K562 treated with DMSO at 1 percent for 4 hours (cell line): Measurements from ENCODE around the gene FGFR1OP2. TPM values are rescaled to one million over a fixed set of nuclear protein-coding genes. Genes with fewer than 3 reads are reported as not detected.

Experiments
- total RNA-seq: library from RNA; unstranded; fragments of 300-600 nt; gene quantifications from 2 replicates; pipeline ENCODE4 v1.2.3, GENCODE V29; 2022; ENCODE audit not compliant: insufficient read depth

FGFR1OP2 gene
- 32.3 and 39.4 TPM in 2 replicates for total RNA-seq

DNA sequence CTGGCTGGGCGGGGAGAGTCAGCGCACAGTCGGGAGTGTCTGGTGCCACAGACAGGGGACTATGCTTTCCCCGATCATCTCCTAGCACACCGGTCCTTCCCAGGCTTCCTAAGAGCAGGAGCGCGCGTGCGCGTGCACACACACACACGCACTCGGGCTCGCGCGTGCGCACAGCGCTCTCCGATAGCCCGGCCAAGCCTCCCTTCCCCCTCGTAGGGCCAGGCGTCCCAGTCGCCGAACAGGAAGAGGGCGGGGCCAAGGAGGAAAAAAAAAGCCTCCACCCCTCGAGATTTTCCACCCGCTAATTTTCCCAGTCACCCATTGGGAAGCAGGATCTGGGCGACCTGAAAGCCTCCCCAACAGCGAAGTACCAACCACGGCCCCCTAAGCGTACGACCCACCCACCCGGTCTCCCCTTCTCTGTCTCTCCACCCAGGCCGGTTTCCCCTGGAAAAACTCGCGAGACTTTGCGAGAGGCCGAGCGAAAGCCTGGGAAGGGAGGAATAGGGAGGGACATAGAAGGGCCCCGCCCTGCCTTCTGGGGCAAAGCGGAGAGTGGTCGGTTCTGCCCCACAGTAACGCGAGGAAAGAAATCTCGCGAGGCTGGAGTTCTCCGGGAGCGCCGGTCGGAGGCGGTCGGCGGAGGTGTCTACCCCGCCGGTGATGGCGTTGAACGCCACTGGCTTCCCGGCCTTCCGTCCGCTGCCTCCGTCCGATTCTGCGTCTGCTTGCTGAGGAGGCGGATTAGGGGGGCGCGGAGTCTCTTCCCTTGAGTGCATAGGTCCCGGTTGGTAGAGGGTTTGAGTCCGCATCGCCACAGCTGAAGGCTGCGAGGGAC is at the start of gene FGFR1OP2, which contains the start of gene INTS13:
FGFR1OP2 (plus strand) TSS at position 608 of the 838 bp plus-strand sequence. CDS start 15,689 bp downstream, outside the sequence.
INTS13 (minus strand) TSS at position 119 of the 838 bp plus-strand sequence. CDS start 1,178 bp downstream, outside the sequence.

DNA sequence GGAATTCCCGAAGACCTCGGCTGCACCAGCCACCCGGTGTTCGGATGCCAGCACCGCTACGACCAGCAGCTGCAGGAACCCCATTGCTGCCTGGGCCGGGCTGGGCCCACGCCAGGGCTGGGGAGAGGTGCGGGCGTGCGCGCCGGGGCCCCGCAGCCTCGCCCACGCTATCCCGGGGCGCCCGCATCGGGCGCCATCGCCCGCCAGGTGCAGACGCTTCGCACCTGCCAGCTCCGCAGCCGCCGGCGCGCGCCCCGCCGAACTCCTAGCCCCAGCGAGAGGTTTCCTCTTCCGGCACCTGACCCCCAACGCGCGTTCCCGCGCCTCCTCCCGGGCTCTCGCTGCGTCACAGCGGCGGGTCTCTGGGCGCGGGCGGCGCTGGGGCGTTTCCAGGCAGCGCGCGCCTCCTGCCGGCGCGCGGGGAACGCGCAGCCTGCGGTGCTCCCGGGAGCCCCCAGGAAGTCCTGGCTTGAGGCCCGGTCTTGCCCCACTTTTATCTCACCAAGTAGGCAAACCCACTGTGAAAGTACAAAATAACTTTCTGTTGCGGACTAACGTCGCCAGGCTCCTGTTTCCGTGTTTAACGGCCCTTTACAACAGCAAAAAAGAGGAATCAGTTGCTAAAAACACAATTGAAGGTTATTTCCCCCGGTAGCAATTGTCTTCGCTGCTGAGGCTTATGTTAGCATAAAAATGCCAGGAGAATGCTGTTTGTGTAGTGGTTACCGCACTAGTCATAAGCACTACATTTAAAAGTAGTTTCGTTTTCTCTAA is 76.0 kb downstream of the FGFR1OP2 start, which contains the start of gene TM7SF3:
TM7SF3 (minus strand) TSS at position 300 of the 774 bp plus-strand sequence; CDS start at position 84, 216 bp downstream.

Other genes starting within 250 kb of the FGFR1OP2 start
- gene ITPR2, start 105.3 kb upstream of the FGFR1OP2 start, total RNA-seq: 2.6 and 7.7 TPM in 2 replicates
- gene INTS13, start 489 bp upstream of the FGFR1OP2 start, total RNA-seq: 13.9 and 21.6 TPM in 2 replicates
- 27.6 and 77.0 TPM in 2 replicates for gene TM7SF3, start 75.9 kb downstream of the FGFR1OP2 start, total RNA-seq
- gene MED21, start 84.1 kb downstream of the FGFR1OP2 start, total RNA-seq: 12.3 and 17.6 TPM in 2 replicates
- gene C12orf71, start 144.1 kb downstream of the FGFR1OP2 start, total RNA-seq: not detected in 2 replicates